T-helper 1 cell treated with Interleukin-12 subunit alpha and Interleukin-12 subunit beta and Interleukin-4 antibody, amounts not matched to agents 30 μg/mL and 1 μg/mL, for 36 hours (primary cell): ENCODE data around the gene TUBAL3.

Source experiments
- H3K27ac Mint-ChIP-seq: one replicate; pipeline ENCODE4 v1.8.0; 2021; ENCODE audit warnings: mild to moderate bottlenecking, mixed read lengths
- H3K27me3 Mint-ChIP-seq: one replicate; pipeline ENCODE4 v1.8.0; 2021; ENCODE audit warnings: low read depth, mixed read lengths
- H3K36me3 Mint-ChIP-seq: one replicate; pipeline ENCODE4 v1.8.0; 2021; ENCODE audit warnings: low read depth, mixed read lengths
- H3K4me1 Mint-ChIP-seq: one replicate; pipeline ENCODE4 v1.8.0; 2021; ENCODE audit warnings: low read depth, mixed read lengths
- H3K4me3 Mint-ChIP-seq: one replicate; pipeline ENCODE4 v1.8.0; 2021; ENCODE audit warnings: mild to moderate bottlenecking, moderate library complexity, mixed read lengths
- H3K9me3 Mint-ChIP-seq: one replicate; pipeline ENCODE4 v1.8.0; 2021; ENCODE audit warnings: mixed read lengths

TUBAL3 gene

DNA sequence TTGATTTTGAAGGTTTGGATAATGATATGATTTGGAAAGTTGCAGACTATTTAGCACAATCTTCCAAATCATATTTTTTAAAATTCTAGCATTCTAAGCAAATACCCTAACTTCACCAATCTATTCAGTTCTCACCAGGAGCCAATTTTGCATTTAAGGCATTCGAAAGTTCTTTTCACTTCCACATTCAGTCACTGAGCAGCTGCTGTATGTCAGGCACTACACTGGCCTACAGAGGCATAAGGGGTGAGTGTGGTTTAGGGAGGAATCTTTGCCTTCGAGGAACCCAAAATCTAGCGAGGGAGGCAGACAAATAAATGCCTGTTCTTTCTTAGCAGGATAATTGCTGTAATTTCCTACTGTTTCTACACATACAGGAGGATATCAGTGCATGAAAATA, 50.6 kb downstream of the TUBAL3 start:
- no peak overlapping the region for H3K4me3 Mint-ChIP-seq
- H3K27me3 Mint-ChIP-seq: peaks cover 9% of the 10 kb centered on the region
- peaks cover 3% of the 10 kb centered on the region for H3K9me3 Mint-ChIP-seq

GRCh38 chr10:5349362-5349761, 55.3 kb downstream of the TUBAL3 start:
- Mint-ChIP-seq H3K4me1 (no peaks in the 10 kb centered on the region), H3K27me3 (no peaks in the 10 kb centered on the region), H3K4me3 (no peak overlapping the region), H3K9me3 (no peaks in the 10 kb centered on the region), H3K27ac (no peak overlapping the region), H3K36me3 (no peaks in the 10 kb centered on the region)

More for the DNA sequence above, 50.6 kb downstream of the TUBAL3 start:
- H3K4me1 Mint-ChIP-seq: peaks cover 5% of the 10 kb centered on the region
- no peaks in the 10 kb centered on the region for H3K36me3 Mint-ChIP-seq
- H3K27ac Mint-ChIP-seq: no peak overlapping the region

DNA sequence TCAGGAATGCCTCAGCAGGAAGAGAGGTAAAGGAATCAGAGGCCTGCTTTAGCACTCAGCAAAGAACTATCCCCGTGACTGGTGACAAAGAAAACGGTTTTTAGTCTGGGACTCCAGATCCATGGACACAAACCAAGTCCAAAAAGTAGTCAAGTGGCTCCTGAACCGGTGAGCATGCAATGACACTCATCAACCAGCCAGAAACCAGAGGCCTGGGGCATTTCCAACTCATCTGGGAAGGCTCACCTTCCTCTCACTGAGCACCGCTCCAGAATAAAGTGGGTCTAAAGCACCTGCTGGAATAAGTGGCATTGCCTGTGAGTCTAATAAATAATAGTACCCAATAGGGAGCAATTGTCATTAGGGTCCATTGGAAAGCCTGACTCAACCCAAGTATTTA, 57.7 kb downstream of the TUBAL3 start:
- no peak overlapping the region for H3K4me3 Mint-ChIP-seq
- no peaks in the 10 kb centered on the region for H3K4me1 Mint-ChIP-seq
- H3K36me3 Mint-ChIP-seq: no peaks in the 10 kb centered on the region
- H3K27me3 Mint-ChIP-seq: peaks cover 5% of the 10 kb centered on the region
- no peak overlapping the region for H3K27ac Mint-ChIP-seq
- no peaks in the 10 kb centered on the region for H3K9me3 Mint-ChIP-seq

- Mint-ChIP-seq H3K27me3 (peaks cover 5% of the 10 kb centered on the region), H3K4me3 (no peak overlapping the region), H3K27ac (no peak overlapping the region), H3K36me3 (no peaks in the 10 kb centered on the region), H3K9me3 (no peaks in the 10 kb centered on the region), H3K4me1 (no peaks in the 10 kb centered on the region)
Observed at GRCh38 chr10:5344746-5345145, 59.9 kb downstream of the TUBAL3 start.

DNA sequence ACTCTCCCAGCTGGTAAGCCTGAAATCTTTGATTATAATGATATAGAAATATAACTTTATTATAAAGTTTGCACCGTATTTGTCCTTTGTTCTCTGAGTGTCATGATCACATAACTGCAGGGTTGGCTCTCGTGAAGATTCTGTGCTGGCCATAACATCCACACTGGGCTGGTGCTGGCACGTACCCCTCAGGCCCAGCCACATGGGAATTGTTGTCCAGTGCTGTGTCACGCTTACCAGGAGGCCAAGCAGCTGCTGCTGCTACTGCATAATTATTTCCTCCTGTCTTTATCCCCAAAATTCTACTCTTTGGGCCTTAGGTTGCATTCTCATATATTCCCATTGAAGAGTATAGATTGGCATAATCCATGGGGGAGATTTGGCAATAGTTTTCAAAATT, 60.6 kb downstream of the TUBAL3 start:
- Mint-ChIP-seq H3K27me3 (peaks cover 5% of the 10 kb centered on the region), H3K36me3 (no peaks in the 10 kb centered on the region), H3K4me3 (no peak overlapping the region), H3K9me3 (no peaks in the 10 kb centered on the region), H3K27ac (no peak overlapping the region), H3K4me1 (no peaks in the 10 kb centered on the region)

DNA sequence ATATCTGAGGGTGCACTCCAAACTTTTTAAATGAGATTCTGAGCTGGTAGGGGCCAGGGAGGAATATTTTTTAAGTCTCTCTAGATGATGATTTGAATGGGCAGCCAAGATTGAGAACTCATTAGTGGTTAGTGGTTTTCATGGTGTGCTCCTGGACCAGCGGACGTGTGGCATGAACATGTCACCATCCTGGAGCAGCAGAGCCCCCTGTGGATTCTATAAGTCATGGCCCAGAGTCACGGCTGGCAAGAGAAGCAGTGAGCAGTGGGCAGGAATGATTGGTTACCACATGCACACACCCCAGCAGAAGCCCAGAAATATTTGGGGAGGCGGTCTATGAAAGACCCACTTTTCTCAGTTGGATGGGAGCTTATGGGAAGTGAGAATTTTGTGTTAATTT, 61.1 kb downstream of the TUBAL3 start:
- H3K27ac Mint-ChIP-seq: no peak overlapping the region
- no peaks in the 10 kb centered on the region for H3K4me1 Mint-ChIP-seq
- H3K27me3 Mint-ChIP-seq: peaks cover 6% of the 10 kb centered on the region
- no peak overlapping the region for H3K4me3 Mint-ChIP-seq
- no peaks in the 10 kb centered on the region for H3K36me3 Mint-ChIP-seq
- H3K9me3 Mint-ChIP-seq: no peaks in the 10 kb centered on the region
